ENCODE data around the gene FES. TPM values are rescaled to one million over a fixed set of nuclear protein-coding genes. Genes with fewer than 3 reads are reported as not detected.
"Not testable (repeated sequence)": the region's sequence is repeated elsewhere in the genome, so short reads cannot be mapped to it uniquely, and the experiment has no call there.

FES gene
- total RNA-seq, 1 donor from 2014 or later, result 55.8 TPM

DNA sequence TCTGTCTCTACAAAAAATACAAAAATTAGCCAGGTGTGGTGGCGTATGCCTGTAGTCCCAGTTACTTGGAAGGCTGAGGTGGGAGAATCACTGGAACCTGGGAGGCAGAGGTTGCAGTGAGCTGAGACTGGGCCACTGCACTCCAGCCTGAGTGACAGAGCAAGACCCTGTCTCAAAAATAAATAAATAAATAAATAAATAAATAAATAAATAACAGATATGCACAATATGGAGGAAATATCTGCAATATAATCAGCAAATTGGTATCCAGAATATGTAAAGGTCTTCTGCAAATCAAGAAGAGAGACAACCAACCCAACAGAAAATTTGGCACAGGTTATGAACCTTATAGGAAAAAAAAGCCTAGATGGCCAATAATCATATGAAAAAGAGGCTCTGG is 34.9 kb upstream of the FES start:
- H3K27me3 Mint-ChIP-seq (ENCODE audit: low read depth); H3K9me3 Mint-ChIP-seq; intact Hi-C loops (cut with micrococcal nuclease); DNase-seq (ENCODE audit: low spot score); H3K4me3 Mint-ChIP-seq (ENCODE audit: low read depth): not testable (repeated sequence)
- Mint-ChIP-seq H3K27ac (peak overlapping the region; percentile 46), H3K4me1 (ENCODE audit: low read depth) (peaks cover 49% of the 10 kb centered on the region), H3K36me3 (ENCODE audit: low read depth) (peaks cover 46% of the 10 kb centered on the region)

DNA sequence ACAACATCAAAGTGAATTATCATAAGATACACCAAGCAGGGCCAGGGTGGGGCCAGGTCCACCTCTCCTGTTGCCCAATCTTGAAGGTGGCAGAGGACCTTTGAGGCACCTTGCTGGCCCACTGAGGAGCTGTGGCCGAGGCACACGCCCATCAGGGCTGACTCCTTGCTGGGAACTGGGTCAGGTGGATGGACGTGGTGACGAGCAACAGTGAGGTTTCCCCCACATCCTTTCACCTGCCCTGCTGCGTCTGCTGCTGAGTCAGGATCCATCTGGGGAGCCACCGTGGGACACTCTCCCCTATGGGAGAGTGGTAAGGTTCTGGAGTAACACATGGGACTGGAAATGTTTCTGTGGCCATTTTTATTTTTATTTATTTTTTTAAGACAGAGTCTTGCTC is 33.2 kb upstream of the FES start:
- Mint-ChIP-seq H3K4me1 (ENCODE audit: low read depth) (peaks cover 53% of the 10 kb centered on the region), H3K27me3 (ENCODE audit: low read depth) (no peaks in the 10 kb centered on the region), H3K4me3 (ENCODE audit: low read depth) (peak overlapping the region; percentile 60), H3K36me3 (ENCODE audit: low read depth) (peaks cover 39% of the 10 kb centered on the region), H3K9me3 (no peaks in the 10 kb centered on the region), H3K27ac (peak overlapping the region; percentile 94)
- DNase-seq (ENCODE audit: low spot score), result no peak
- intact Hi-C loops (cut with micrococcal nuclease), result loop anchor here (10.0 kb wide), 1 partner anchor 436 kb away; no protein-coding TSS in a partner anchor

- H3K36me3 Mint-ChIP-seq (ENCODE audit: low read depth), result peaks cover 36% of the 10 kb centered on the region
- intact Hi-C loops (cut with micrococcal nuclease), result loop anchor here (1.0 to 10.0 kb wide), 6 partner anchors 14 to 437 kb away; no protein-coding TSS in a partner anchor
- no peaks in the 10 kb centered on the region for H3K27me3 Mint-ChIP-seq (ENCODE audit: low read depth)
- H3K27ac Mint-ChIP-seq, result peak overlapping the region; percentile 94
- peaks cover 60% of the 10 kb centered on the region for H3K4me1 Mint-ChIP-seq (ENCODE audit: low read depth)
- H3K9me3 Mint-ChIP-seq, result no peaks in the 10 kb centered on the region
- DNase-seq (ENCODE audit: low spot score), result peak; percentile 35
- H3K4me3 Mint-ChIP-seq (ENCODE audit: low read depth), result peak overlapping the region; percentile 60
These were observed 32.4 kb upstream of the FES start for GRCh38 chr15:90851940-90852339.

- Mint-ChIP-seq H3K27ac (peak overlapping the region; percentile 83), H3K4me1 (ENCODE audit: low read depth) (peaks cover 75% of the 10 kb centered on the region), H3K36me3 (ENCODE audit: low read depth) (peaks cover 22% of the 10 kb centered on the region), H3K9me3 (no peaks in the 10 kb centered on the region), H3K4me3 (ENCODE audit: low read depth) (no peak overlapping the region), H3K27me3 (ENCODE audit: low read depth) (no peaks in the 10 kb centered on the region)
- intact Hi-C loops (cut with micrococcal nuclease), result loop anchor here (10.0 kb wide), 1 partner anchor 440 kb away; no protein-coding TSS in a partner anchor
- no peak for DNase-seq (ENCODE audit: low spot score)
These were observed 29.2 kb upstream of the FES start for GRCh38 chr15:90855139-90855538.

- Mint-ChIP-seq H3K36me3 (ENCODE audit: low read depth) (peaks cover 10% of the 10 kb centered on the region), H3K4me1 (ENCODE audit: low read depth) (peaks cover 65% of the 10 kb centered on the region), H3K9me3 (no peaks in the 10 kb centered on the region), H3K27me3 (ENCODE audit: low read depth) (no peaks in the 10 kb centered on the region), H3K27ac (no peak overlapping the region), H3K4me3 (ENCODE audit: low read depth) (no peak overlapping the region)
- no peak for DNase-seq (ENCODE audit: low spot score)
- intact Hi-C loops (cut with micrococcal nuclease), result loop anchor here (10.0 kb wide), 1 partner anchor 443 kb away; no protein-coding TSS in a partner anchor
These were observed 27.0 kb upstream of the FES start for GRCh38 chr15:90857337-90857736.

GRCh38 chr15:90857883-90858443 is 26.3 kb upstream of the FES start:
- H3K9me3 Mint-ChIP-seq, result no peaks in the 10 kb centered on the region
- H3K27me3 Mint-ChIP-seq (ENCODE audit: low read depth), result no peaks in the 10 kb centered on the region
- peaks cover 64% of the 10 kb centered on the region for H3K4me1 Mint-ChIP-seq (ENCODE audit: low read depth)
- peak overlapping the region; percentile 31 for H3K27ac Mint-ChIP-seq
- H3K36me3 Mint-ChIP-seq (ENCODE audit: low read depth), result peaks cover 8% of the 10 kb centered on the region
- intact Hi-C loops (cut with micrococcal nuclease), result loop anchor here (10.0 kb wide), 1 partner anchor 443 kb away; no protein-coding TSS in a partner anchor
- DNase-seq (ENCODE audit: low spot score), result no peak
- no peak overlapping the region for H3K4me3 Mint-ChIP-seq (ENCODE audit: low read depth)

DNA sequence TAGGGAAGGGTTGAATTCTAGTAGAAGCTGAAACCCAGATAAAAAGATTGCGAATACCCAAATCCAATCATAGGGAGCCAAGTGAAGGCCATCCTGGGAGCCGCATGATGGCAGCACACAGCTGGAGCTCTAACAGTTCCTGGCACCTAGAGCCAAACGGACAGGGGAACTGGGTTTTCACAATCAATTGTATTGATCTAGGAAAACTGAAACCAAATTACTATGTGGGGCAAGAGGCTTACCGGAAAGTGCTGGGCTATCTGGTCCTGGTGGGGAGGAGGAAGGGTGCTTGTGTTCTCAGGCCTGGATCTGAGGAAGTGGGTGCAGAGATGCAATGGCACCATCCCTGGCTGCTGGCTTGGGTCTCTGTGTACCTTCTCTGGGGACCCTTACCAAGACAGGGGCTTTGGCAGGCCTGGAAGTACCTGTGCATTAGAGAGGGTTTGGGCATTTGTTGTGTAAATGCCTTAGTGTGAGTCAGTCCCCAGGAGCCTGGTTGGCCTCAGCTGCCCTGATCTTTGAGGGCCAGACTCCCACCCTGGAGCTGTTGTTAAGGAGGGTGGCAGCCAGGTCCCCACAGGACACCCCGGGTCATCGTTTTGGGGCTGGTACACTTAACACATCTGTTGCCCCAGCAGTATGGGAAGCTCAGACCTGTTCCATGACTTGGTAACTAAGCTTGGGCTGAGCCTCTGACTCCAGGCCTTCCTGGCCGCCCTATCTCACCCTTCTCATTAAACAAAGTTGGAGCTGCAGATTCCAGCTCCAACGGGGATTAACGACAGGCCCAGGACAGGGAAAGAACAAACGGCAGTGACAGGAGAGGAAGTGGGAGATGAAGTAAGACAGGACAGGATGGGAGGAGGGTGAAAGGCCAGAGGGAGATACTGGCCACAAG is 24.8 kb upstream of the FES start:
- intact Hi-C loops (cut with micrococcal nuclease), result loop anchor here (10.0 kb wide), 1 partner anchor 445 kb away; no protein-coding TSS in a partner anchor
- Mint-ChIP-seq H3K4me1 (ENCODE audit: low read depth) (peaks cover 66% of the 10 kb centered on the region), H3K36me3 (ENCODE audit: low read depth) (peaks cover 2% of the 10 kb centered on the region), H3K4me3 (ENCODE audit: low read depth) (no peak overlapping the region), H3K27ac (peak overlapping the region; percentile 22), H3K9me3 (no peaks in the 10 kb centered on the region), H3K27me3 (ENCODE audit: low read depth) (no peaks in the 10 kb centered on the region)
- DNase-seq (ENCODE audit: low spot score), result no peak

DNA sequence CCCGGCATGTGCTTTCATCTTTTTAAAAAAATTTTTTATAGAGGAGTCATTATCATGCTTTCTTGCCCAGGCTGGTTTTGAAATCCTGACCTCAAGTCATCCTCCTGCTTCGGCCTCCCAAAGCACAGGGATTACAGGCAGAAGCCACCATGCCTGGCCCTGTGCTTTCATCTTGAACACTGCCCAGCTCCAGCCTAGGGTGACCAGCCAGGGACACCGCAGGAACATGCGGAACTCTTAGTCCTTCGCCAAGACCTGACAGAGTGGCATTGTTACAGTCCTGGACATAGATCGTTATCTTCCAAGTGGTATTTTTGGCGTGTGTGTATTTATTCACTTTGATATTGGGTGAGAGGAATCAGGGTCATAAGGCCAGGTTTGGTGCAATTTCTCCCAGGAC is 23.9 kb upstream of the FES start:
- Mint-ChIP-seq H3K27ac (no peak overlapping the region), H3K4me3 (ENCODE audit: low read depth) (no peak overlapping the region), H3K36me3 (ENCODE audit: low read depth) (no peaks in the 10 kb centered on the region), H3K27me3 (ENCODE audit: low read depth) (no peaks in the 10 kb centered on the region), H3K4me1 (ENCODE audit: low read depth) (peaks cover 58% of the 10 kb centered on the region), H3K9me3 (no peaks in the 10 kb centered on the region)
- intact Hi-C loops (cut with micrococcal nuclease), result no loop called here
- no peak for DNase-seq (ENCODE audit: low spot score)

DNA sequence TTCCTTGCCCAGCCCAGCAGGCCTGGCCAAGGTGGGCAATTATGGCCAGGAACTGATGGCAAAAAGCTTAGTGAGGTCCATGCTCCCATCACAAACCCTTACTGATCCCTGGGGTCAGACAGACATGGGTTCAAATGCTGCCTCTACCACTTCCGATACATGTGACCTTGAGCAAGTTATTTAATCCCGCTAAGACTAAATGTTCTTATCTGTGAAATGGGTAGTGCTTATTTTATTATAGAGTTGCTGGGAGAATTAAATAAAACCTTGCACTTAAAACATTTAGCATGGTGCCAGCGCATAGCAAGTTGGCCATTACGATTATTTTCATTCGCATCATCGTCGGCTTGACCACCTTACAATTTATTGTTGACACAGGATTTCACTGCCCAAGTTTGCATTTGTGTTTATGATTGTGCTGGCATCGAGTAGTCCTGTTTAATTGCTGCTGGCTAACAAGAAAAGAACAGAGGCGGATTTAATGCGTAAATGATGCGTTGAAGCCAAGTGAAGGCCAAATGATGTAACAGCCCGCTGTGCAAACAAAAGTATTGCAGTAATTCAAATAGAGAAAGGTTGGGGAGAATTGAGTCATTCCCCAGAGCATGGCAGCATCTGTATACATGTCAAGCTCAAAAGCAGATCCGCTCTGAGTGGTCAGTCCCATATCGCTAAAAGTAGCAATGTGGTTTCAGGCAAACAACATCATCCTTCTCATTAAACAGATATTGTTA is 23.2 kb upstream of the FES start:
- Mint-ChIP-seq H3K4me1 (ENCODE audit: low read depth) (peaks cover 55% of the 10 kb centered on the region), H3K27me3 (ENCODE audit: low read depth) (no peaks in the 10 kb centered on the region), H3K36me3 (ENCODE audit: low read depth) (no peaks in the 10 kb centered on the region), H3K27ac (no peak overlapping the region), H3K9me3 (no peaks in the 10 kb centered on the region), H3K4me3 (ENCODE audit: low read depth) (no peak overlapping the region)
- intact Hi-C loops (cut with micrococcal nuclease), result no loop called here
- no peak for DNase-seq (ENCODE audit: low spot score)

DNA sequence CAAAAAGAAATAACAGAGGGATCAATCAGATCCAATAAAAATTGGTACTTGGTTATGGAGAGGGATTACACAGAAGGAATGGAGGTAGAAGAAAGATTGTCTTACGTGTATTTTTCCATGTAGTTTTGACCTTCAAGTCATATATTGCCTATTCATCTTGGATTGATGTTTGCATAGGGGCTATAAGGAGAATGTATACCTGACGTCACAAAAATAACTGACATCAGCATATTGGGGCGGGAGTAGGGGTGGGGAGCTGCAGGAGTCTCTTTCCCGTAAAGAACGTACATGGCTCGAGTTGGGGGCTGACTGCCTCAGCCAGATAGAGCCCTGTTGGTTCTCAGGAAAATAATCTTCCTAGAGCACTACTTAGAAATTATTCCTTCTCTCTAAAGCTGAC is 21.8 kb upstream of the FES start:
- peak overlapping the region; percentile 5 for H3K27ac Mint-ChIP-seq
- H3K9me3 Mint-ChIP-seq, result no peaks in the 10 kb centered on the region
- H3K27me3 Mint-ChIP-seq (ENCODE audit: low read depth), result no peaks in the 10 kb centered on the region
- DNase-seq (ENCODE audit: low spot score), result no peak
- no peak overlapping the region for H3K4me3 Mint-ChIP-seq (ENCODE audit: low read depth)
- H3K4me1 Mint-ChIP-seq (ENCODE audit: low read depth), result peaks cover 47% of the 10 kb centered on the region
- H3K36me3 Mint-ChIP-seq (ENCODE audit: low read depth), result no peaks in the 10 kb centered on the region
- intact Hi-C loops (cut with micrococcal nuclease), result no loop called here

GRCh38 chr15:90862964-90863778 is 21.1 kb upstream of the FES start:
- H3K27me3 Mint-ChIP-seq (ENCODE audit: low read depth), result no peaks in the 10 kb centered on the region
- H3K9me3 Mint-ChIP-seq, result no peaks in the 10 kb centered on the region
- H3K27ac Mint-ChIP-seq, result peak overlapping the region; percentile 68
- H3K4me1 Mint-ChIP-seq (ENCODE audit: low read depth), result peaks cover 46% of the 10 kb centered on the region
- intact Hi-C loops (cut with micrococcal nuclease), result no loop called here
- DNase-seq (ENCODE audit: low spot score), result no peak
- no peak overlapping the region for H3K4me3 Mint-ChIP-seq (ENCODE audit: low read depth)
- no peaks in the 10 kb centered on the region for H3K36me3 Mint-ChIP-seq (ENCODE audit: low read depth)

GRCh38 chr15:90863987-90864386 is 20.3 kb upstream of the FES start:
- intact Hi-C loops (cut with micrococcal nuclease), result no loop called here
- Mint-ChIP-seq H3K27me3 (ENCODE audit: low read depth) (no peaks in the 10 kb centered on the region), H3K27ac (peak overlapping the region; percentile 77), H3K9me3 (no peaks in the 10 kb centered on the region), H3K4me3 (ENCODE audit: low read depth) (no peak overlapping the region), H3K4me1 (ENCODE audit: low read depth) (peaks cover 54% of the 10 kb centered on the region), H3K36me3 (ENCODE audit: low read depth) (peaks cover under 1% of the 10 kb centered on the region)
- DNase-seq (ENCODE audit: low spot score), result no peak

Data from activated T-helper 2 cell treated with anti-CD3 and anti-CD28 coated beads, Interferon-gamma antibody, Interleukin-2, Interleukin-4, amounts not matched to agents 10 μg/mL and 5 μg/mL and 100 μg/mL, durations not matched to agents 14 hours and 24 hours and 36 hours (primary cell).